KG1 (cell line): ENCODE data around the gene CLPTM1L.
"Not testable (repeated sequence)": the region's sequence is repeated elsewhere in the genome, so short reads cannot be mapped to it uniquely, and the experiment has no call there.

Experiments used
- DNase-seq: peaks from one replicate; lab custom pipeline; 2025; lab: John Stamatoyannopoulos, UW

The CLPTM1L gene

DNA sequence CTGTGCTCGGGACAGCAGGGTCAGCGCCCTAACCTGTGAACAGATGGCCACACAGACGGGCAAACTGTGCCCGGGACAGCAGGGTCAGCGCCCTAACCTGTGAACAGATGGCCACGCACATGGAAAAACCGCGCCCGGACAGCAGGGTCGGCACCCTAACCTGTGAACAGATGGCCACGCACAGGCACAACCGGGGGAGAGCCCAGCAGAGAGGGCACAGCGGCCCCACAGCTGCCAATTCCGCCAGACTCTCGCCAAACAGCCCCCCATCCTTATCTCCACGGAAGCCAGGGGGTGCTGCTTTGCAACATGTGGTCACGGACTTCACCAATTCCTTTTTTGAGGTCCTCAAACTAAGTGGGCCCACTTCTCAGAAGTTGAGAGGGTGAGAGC lies 5.1 kb downstream of the CLPTM1L start:
- DNase-seq: not testable (repeated sequence)

DNA sequence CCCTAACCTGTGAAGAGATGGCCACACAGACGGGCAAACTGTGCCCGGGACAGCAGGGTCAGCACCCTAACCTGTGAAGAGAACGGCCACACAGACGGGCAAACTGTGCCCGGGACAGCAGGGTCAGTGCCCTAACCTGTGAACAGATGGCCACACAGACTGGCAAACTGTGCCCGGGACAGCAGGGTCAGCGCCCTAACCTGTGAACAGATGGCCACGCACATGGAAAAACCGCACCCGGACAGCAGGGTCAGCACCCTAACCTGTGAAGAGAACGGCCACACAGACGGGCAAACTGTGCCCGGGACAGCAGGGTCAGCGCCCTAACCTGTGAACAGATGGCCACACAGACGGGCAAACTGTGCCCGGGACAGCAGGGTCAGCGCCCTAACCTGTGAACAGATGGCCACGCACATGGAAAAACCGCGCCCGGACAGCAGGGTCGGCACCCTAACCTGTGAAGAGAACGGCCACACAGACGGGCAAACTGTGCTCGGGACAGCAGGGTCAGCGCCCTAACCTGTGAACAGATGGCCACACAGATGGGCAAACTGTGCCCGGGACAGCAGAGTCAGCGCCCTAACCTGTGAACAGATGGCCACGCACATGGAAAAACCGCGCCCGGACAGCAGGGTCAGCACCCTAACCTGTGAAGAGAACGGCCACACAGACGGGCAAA lies 5.6 kb downstream of the CLPTM1L start:
- DNase-seq: not testable (repeated sequence)

DNA sequence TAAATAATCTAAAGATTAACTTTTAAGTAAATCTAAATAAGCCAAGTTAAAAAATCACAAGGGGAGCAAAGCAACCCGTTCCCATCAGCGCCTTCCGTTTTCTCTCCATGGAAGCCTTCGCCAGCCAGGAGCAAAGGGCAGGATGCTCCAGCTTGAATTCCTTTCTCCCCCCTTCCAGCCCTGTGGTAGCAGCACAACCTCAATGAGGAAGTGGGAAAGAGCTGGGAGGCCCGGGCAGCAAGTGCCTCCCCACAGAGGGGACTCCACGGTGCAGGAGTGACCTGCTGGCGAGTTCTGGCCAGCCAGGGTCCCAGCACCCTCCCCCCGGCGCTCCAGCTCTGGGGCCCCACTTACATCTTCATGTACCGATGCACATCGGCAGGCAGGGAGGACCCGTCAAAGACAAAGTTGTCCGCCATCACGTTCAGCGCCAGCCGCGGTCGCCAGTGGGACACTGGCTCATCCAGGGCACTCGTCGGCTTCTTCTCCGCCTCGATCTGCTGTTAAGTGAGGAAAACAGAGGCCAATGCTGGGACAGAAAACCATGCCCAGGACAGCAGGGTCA lies 6.3 kb downstream of the CLPTM1L start:
- DNase-seq: no peak

- DNase-seq: no peak
Measured at GRCh38 chr5:1338196-1338490, 6.8 kb downstream of the CLPTM1L start.

- DNase-seq: no peak
Measured at GRCh38 chr5:1337489-1338195, 7.3 kb downstream of the CLPTM1L start.

DNA sequence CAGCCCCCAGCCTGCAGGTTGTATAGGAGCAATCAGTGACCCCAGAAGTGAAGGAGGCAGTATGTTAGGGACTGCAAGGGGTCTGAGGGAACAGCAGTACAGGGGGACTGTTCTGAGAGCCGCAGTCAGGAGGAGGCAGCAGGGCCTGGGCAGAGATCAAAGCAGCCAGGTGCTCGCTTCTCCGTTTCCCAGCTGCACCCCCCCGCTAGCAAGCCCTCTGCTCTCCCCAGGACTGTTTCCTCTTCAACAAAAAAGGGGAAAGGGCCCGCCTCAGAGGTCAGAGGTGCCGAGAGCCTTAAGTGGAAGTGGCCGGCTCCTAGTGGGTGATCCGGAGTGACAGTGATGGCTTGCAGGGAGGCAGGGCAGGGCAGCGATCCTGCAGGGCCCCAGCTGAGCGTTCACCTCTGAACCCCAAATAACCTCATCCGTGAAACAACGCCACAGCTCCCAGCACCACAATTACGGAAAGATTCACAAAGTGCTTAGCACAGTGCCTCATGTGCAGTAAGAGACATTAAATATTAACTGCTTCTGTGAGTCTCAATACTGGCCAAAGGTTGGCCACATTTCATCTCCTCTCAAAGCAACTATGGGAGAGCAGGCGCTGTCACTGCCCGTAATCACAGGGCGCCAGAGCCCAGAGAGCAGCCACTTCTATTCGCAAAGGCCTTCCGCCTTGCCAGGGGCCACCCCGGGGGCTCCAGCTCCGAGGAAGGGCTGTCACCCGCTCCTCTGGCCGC lies 8.0 kb downstream of the CLPTM1L start:
- no peak for DNase-seq

DNA sequence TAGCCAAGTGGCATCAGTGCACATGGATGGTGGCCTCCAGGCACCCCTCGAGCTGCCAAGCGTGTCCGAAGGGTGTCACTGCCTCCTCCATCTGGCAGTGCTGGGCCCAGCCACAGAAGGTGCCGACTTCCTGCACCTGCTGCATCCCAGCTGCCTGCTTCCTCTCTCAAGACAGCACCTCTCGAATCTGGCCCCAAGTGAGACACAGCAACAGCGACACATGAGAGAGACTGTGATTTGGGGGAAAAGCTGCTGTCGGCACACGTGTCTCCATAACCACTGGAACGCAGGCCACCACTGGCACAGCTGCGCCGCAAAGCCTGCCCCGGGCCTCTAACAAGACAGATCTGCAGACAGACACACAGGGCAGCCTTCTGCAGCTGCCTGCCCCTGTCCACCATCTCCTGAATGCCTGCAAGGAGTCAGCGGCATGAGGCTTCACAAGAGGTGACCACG lies 8.8 kb downstream of the CLPTM1L start:
- DNase-seq: no peak

DNA sequence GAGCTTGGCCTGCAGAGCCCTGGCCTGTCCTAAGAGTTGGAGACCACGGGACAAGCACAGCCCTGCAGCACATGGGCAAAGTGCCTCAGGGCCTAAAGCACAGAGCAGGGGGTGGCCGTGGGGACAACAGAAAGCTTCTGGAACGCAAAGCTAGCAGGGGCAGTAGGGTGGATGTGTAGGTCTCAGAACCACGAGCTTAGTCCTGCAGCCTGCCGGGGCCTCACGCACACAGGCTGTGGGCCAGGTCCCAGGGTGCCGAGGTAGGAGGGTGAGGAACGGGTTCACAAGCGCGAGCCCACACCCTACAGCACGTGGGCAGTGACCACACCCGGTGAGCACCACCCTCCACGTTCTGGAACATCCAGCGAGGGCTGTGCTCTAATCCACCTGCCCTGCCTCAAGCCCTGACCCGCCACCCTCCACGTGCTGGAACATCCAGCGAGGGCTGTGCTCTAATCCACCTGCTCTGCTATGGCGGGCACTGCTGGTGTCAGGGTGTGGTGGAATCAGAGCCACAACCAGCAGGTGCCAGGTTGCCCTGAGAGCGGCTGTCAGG lies 9.3 kb downstream of the CLPTM1L start:
- no peak for DNase-seq

GRCh38 chr5:1334831-1335539 lies 9.9 kb downstream of the CLPTM1L start:
- no peak for DNase-seq

DNA sequence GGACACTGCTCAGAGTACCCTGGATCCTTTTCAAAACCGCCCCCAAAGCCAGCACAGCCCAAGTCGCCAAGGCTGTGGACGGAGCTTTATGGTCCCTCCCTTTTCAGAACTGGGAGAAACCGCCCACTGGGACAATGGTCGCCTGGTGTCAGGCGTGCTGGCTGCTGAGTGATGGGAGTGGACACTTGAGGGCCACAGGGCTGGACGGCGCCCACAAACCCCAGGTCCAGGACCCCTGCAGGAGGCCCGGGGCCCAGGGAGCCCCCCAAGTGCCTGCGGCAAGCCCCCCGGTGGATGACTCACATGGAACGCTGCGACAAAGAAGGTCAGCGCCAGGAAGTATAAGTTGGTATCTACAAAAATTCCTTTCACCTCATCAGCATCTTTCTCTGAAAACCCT lies 10.9 kb downstream of the CLPTM1L start:
- DNase-seq: no peak

DNA sequence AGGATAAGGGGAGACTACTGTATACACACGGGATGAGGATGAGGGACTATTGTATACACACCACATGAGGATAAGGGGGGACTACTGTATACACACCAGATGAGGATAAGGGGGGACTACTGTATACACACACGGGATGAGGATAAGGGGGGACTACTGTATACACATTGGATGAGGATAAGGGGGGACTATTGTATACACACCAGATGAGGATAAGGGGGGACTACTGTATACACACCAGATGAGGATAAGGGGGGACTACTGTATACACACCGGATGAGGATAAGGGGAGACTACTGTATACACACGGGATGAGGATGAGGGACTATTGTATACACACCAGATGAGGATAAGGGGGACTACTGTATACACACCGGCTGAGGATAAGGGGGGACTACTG lies 11.6 kb downstream of the CLPTM1L start:
- DNase-seq: not testable (repeated sequence)

DNA sequence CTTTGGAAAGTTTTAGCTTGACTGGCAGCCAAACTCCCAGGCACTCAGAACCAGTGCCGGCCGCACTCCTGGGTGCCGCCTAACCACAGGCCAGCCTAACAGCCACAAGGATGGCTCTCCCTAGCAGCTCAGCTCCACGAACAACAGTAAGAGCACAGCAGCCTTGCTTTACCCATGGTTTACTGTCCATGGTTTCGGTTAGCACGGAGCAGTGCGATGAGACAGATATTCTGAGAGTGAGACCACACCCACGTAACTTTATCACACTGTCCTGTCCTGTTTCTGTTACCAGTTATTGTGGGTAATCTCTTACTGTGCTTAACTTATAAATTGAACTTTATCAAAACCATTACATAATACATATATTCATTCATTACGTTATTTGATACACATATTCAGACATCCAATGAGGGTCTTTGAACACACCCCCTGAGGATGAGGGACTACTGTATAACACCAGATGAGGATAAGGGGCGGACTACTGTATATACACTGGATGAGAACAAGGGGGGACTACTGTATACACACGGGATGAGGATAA lies 12.4 kb downstream of the CLPTM1L start:
- no peak for DNase-seq

DNA sequence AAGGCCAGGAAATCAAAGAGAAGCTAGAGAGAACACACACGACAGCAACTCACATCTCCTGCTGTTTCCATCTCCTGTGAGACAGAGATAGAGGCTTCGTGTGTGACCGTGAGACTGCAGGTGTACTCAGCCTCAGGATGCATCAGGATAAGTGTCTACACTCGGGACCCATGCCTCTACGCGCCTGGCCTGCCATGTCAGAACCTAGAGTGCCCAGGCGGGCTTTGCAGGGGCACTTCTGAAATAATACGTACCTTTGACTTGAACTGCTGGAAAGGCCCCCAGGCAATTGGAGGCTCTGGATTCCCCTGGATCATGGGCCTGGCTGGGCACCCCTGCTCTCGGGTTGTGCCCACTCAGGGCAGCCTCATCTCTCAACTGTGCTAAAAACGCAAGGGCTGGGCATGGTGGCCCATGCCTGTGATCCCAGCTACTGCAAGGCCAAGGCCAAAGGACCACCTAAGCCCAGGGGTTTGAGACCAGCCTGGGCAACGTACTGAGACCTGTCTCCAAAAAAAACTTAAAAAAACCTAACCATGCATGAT lies 13.0 kb downstream of the CLPTM1L start:
- no peak for DNase-seq

DNA sequence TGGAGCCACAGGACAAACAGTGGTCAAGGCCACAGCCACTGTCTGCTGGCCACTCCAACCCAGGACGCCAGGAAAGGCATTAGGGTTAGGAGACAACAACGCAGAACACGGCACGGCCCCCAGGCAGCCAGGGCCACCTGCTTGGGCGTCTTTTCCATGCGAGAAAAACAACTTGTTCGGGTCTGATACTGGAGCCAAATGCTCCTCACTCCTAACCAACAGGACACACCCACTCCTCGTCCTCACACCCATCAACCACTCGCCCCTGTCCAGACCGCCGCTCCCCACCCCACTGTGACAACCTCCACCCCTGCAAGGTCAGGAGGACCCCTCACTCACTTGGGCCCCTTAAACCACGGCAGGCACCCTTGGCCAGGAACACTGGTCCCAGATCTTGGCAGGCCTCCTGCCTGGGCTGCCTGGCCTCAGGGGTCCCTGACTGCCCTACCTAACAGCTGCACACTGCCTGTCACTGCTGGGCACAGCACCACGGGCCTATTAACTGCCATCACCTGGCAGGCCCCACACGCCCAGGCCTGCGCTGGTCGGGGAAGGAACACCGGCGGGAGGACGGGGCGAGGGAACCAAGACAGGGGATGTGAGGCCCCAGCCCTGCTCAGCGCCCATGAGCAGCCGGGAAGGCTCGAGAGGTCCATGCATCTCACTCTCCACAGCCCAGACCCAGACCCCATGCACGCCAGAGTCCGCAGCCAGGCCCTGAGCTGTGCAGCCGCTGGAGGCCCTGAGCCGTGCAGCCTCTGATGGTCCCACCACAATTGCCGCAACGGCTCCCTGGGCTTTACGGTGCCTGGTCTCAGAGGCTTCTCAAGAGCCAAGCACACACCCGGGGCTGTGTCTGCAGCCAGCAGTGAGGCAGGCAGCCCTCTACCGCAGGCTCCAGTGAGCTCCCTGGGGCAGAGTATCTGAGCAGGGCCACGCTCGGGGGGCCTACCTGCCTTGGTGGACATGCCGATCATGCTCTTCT lies 13.8 kb downstream of the CLPTM1L start:
- DNase-seq: no peak

- no peak for DNase-seq
Measured at GRCh38 chr5:1330146-1330846, 14.6 kb downstream of the CLPTM1L start.

DNA sequence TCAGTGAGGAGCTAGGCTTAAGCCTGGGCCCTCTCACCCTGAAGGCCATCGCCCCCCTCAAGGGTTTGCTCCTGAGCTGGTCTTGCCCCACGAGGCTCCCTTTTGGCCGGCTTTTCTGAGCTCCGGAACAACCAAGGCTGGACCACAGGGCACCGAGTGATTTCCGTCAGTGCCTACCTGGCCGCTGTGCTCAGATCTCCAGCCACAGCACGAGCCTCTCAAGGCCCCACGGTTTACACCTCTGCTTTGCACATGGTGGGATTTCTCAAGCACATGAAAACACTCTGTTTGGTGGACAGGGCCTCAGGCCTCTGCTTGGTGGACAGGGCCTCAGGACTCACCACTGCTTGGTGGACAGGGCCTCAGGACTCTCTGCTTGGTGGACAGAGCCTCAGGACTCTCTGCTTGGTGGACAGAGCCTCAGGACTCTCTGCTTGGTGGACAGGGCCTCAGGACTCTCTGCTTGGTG lies 15.8 kb downstream of the CLPTM1L start:
- DNase-seq: no peak

DNA sequence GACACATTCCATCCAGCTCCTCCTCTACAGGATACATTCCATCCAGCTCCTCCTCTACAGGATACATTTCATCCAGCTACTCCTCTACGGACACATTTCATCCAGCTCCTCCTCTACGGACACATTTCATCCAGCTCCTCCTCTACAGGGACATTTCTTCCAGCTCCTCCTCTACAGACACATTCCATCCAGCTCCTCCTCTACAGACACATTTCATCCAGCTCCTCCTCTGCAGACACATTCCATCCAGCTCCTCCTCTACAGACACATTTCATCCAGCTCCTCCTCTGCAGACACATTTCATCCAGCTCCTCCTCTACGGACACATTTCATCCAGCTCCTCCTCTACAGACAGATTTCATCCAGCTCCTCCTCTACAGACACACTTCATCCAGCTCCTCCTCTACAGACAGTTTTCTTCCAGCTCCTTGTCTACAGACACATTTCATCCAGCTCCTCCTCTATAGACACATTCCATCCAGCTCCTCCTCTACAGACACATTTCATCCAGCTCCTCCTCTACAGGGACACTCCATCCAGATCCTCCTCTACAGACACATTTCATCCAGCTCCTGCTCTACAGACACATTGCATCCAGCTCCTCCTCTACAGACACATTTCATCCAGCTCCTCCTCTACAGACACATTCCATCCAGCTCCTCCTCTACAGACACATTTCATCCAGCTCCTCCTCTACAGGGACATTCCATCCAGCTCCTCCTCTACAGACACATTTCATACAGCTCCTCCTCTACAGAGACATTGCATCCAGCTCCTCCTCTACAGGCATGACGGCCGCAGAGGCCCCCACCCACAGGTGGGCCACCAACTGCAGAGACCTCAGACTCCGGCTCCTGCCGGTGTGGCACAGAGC lies 16.4 kb downstream of the CLPTM1L start:
- not testable (repeated sequence) for DNase-seq
